K562 (cell line): Measurements from ENCODE around the gene PLA2G15. TPM values are rescaled to one million over a fixed set of nuclear protein-coding genes. Genes with fewer than 3 reads are reported as not detected.
A peak's percentile ranks its signal among the peaks of the same experiment; 100 is the strongest.

Experiments used
- ATAC-seq: fragments of 200-7000 bp; cut with Tn5 transposase; 3 replicates; pipeline ENCODE4 v1.9.1; 2020; ENCODE audit warnings: moderate library complexity
- BruUV-seq: library from RNA; stranded (reverse); fragments of 400-500 nt; replicated peaks from 2 replicates; lab custom pipeline; 2021; lab: Mats Ljungman, UMichigan
- CTCF ChIA-PET: fragments of 300-600 bp; formaldehyde crosslinking; extraction: SDS; loops from one replicate; lab custom pipeline; 2021; ENCODE audit warnings: low intra/inter-chr PET ratio; lab: Yijun Ruan, JAX
- POLR2A ChIA-PET: fragments of 300-600, 350-650 bp; sonication (Branson Sonifier 250); formaldehyde crosslinking; extraction: SDS; loops from one replicate; lab custom pipeline; 2021; ENCODE audit warnings: antibody characterized with exemption, inconsistent platforms; lab: Yijun Ruan, JAX
- DNase-seq, 4 experiments: peaks; one replicate each; pipeline versions ENCODE4 v3.0.0 to v3.0.0-alpha.2; 2011 to 2018; ENCODE audit warnings: low spot score in 3 of 4, mixed read lengths in 3 of 4; ENCODE audit errors: extremely low read depth in 1 of 4
- FAIRE-seq: peaks from 2 replicates; lab custom pipeline; 2011; peaks lifted over from hg19 to GRCh38; lab: Jason Lieb, UNC
- H2AFZ ChIP-seq: 2 replicates; pipeline ENCODE4 v1.6.0; 2011; ENCODE audit warnings: low read depth, low read length, control low read depth, inconsistent platforms
- H3K27ac ChIP-seq: fragments of 200-600 bp; 3 replicates; pipeline ENCODE4 v1.8.0; 2011; ENCODE audit warnings: low read depth, mild to moderate bottlenecking, control low read depth, inconsistent platforms, low read length, moderate library complexity, mixed read lengths; ENCODE audit errors: extremely low read depth
- H3K27me3 ChIP-seq, 2 experiments: fragments of 300-600 bp in 1 of 2; 2 replicates in 1 of 2; 3 replicates in 1 of 2; pipeline versions ENCODE4 v1.6.0 to v1.8.0; 2011; ENCODE audit warnings: inconsistent platforms in 2 of 2, low read length in 2 of 2, mild to moderate bottlenecking in 1 of 2, mixed read lengths in 1 of 2, moderate library complexity in 1 of 2; ENCODE audit not compliant: control insufficient read depth in 2 of 2, insufficient read depth in 2 of 2
- H3K36me3 ChIP-seq: fragments of 300-600 bp; 3 replicates; pipeline ENCODE4 v1.8.0; 2011; ENCODE audit warnings: mild to moderate bottlenecking, low read length, inconsistent platforms; ENCODE audit not compliant: control insufficient read depth, insufficient read depth
- H3K4me1 ChIP-seq, 2 experiments: fragments of 200-600 bp in 1 of 2; replicated peaks in 1 of 2; 2 replicates in 1 of 2; 3 replicates in 1 of 2; pipeline versions ENCODE4 v1.5.1 to v1.8.0; 2011; ENCODE audit warnings: inconsistent platforms in 2 of 2, low read length in 2 of 2, mild to moderate bottlenecking in 1 of 2, mixed read lengths in 1 of 2, moderate library complexity in 1 of 2; ENCODE audit not compliant: control insufficient read depth in 2 of 2, insufficient read depth in 2 of 2
- H3K4me2 ChIP-seq: 2 replicates; pipeline ENCODE4 v1.6.1; 2011; ENCODE audit warnings: low read length, control low read depth, inconsistent platforms, mixed read lengths; ENCODE audit not compliant: insufficient read depth
- H3K4me3 ChIP-seq: fragments of 200-600 bp; sonication (generic), shearing (Covaris generic); 2 replicates; pipeline ENCODE4 v1.5.1; 2016; ENCODE audit warnings: control low read depth, inconsistent platforms
- H3K79me2 ChIP-seq: fragments of 200-600 bp; 3 replicates; pipeline ENCODE4 v1.8.0; 2011; ENCODE audit warnings: low read length, inconsistent platforms; ENCODE audit not compliant: control insufficient read depth, insufficient read depth
- H3K9ac ChIP-seq, 2 experiments: 2 replicates each; pipeline versions ENCODE4 v1.6.0 to v1.6.1; 2011; ENCODE audit warnings: low read depth in 2 of 2, low read length in 2 of 2, control low read depth in 1 of 2, inconsistent platforms in 1 of 2, mild to moderate bottlenecking in 1 of 2, mixed read lengths in 1 of 2; ENCODE audit not compliant: insufficient read depth in 1 of 2
- H3K9me1 ChIP-seq: one replicate; pipeline ENCODE4 v1.6.0; 2011; ENCODE audit warnings: inconsistent platforms, mild to moderate bottlenecking, low read length, moderate library complexity; ENCODE audit not compliant: control insufficient read depth, insufficient read depth
- H3K9me3 ChIP-seq: replicated peaks from 2 replicates; pipeline ENCODE4 v1.5.1; 2011; ENCODE audit warnings: low read depth, low read length, inconsistent platforms; ENCODE audit not compliant: control insufficient read depth, insufficient read depth
- H4K20me1 ChIP-seq: replicated peaks from 2 replicates; pipeline ENCODE4 v1.6.1; 2011; ENCODE audit warnings: low read length, inconsistent platforms, mixed read lengths; ENCODE audit not compliant: control insufficient read depth, insufficient read depth
- CREBBP ChIP-seq: IDR thresholded peaks from one replicate; pipeline ENCODE4 v1.6.1; 2012; ENCODE audit warnings: low read depth, mild to moderate bottlenecking, control low read depth, inconsistent platforms, low read length
- NCOA1 ChIP-seq: fragments of 450-650 bp; IDR thresholded peaks from 2 replicates; pipeline ENCODE4 v1.6.1; 2016; ENCODE audit warnings: low read depth
- POLR2AphosphoS5 ChIP-seq: IDR thresholded peaks from 2 replicates; pipeline ENCODE4 v1.6.1; 2011; ENCODE audit warnings: mild to moderate bottlenecking, low read depth, low read length, moderate library complexity; ENCODE audit not compliant: control insufficient read depth, insufficient read depth
- ZNF146 ChIP-seq: IDR thresholded peaks from one replicate; pipeline ENCODE4 v1.6.1; 2018; ENCODE audit warnings: missing compliant biosample characterization; ENCODE audit not compliant: unreplicated experiment
- ZNF354B ChIP-seq: fragments of 250-450 bp; sonication (Bioruptor Pico); IDR thresholded peaks from 2 replicates; pipeline ENCODE4 v1.4.0; 2020
- ZNF398 ChIP-seq: fragments of 250-450 bp; sonication (Bioruptor Pico); IDR thresholded peaks from 2 replicates; pipeline ENCODE4 v1.8.0; 2021; ENCODE audit warnings: moderate library complexity, mild to moderate bottlenecking, inconsistent platforms
- ZNF592 ChIP-seq: fragments of 450-650 bp; IDR thresholded peaks from 2 replicates; pipeline ENCODE4 v1.6.1; 2017; ENCODE audit warnings: antibody characterized with exemption, mild to moderate bottlenecking
- ZSCAN29 ChIP-seq: fragments of 450-650 bp; IDR thresholded peaks from 2 replicates; pipeline ENCODE4 v1.6.1; 2017
- WGBS: fragments of 100-300 bp; shearing (Covaris generic); methylation state at CpG from one replicate; pipeline ENCODE4 v1.1.6; 2016; ENCODE audit warnings: low coverage, mixed read lengths; ENCODE audit not compliant: insufficient coverage; ENCODE audit errors: missing lambda C conversion rate; 5-methylcytosine and 5-hydroxymethylcytosine counted together
- in situ Hi-C: fragments of 300-500 bp; cut with MboI; formaldehyde crosslinking; loops from 4 replicates; pipeline ENCODE4 v1.15.0; 2018; ENCODE audit warnings: inconsistent platforms, mixed read lengths
- intact Hi-C: fragments of 100-400 bp; cut with micrococcal nuclease; formaldehyde crosslinking; loops from 2 replicates; pipeline ENCODE4 v1.14.2; 2022
- polyA plus RNA-seq, 8 experiments: library from polyadenylated mRNA; depleted of rRNA in 4 of 8; stranded (reverse) in 5 of 8; unstranded in 3 of 8; fragments of >200 nt; fragmentation: Nextera tagmentation in 2 of 8; fragmentation: Illumina TruSeq in 1 of 8; extraction: Ambion mirVana in 2 of 8; extraction: Trizol in 1 of 8; gene quantifications; 2 replicates each; pipeline versions ENCODE4 v1.2.1 to v1.2.3, GENCODE V29; 2011 to 2014; ENCODE audit warnings: inconsistent platforms in 1 of 8, missing spikeins in 1 of 8
- total RNA-seq, 7 experiments: library from RNA; depleted of rRNA in 6 of 7; stranded (reverse); fragments of >200 nt in 6 of 7; fragmentation: Illumina TruSeq in 2 of 7; extraction: Trizol in 2 of 7; gene quantifications; 2 replicates each; pipeline versions ENCODE4 v1.2.1 to v1.2.3, GENCODE V29; 2011 to 2021; ENCODE audit warnings: low replicate concordance in 1 of 7
- TF ChIP-seq, protein P1 (sequence below): fragments of 450-650 bp; conservative IDR thresholded peaks from 2 replicates; pipeline ENCODE4 v1.6.1; 2016; ENCODE audit warnings: missing genetic modification characterization, low read depth, mild to moderate bottlenecking, missing compliant biosample characterization, moderate library complexity

PLA2G15 gene
- total and polyA plus RNA-seq, 9 of the 15 experiments (the other 6 are each of a cell fraction or from before 2014, with no cell fraction given), result 0.42 to 8.6 (median 4.8) TPM

DNA sequence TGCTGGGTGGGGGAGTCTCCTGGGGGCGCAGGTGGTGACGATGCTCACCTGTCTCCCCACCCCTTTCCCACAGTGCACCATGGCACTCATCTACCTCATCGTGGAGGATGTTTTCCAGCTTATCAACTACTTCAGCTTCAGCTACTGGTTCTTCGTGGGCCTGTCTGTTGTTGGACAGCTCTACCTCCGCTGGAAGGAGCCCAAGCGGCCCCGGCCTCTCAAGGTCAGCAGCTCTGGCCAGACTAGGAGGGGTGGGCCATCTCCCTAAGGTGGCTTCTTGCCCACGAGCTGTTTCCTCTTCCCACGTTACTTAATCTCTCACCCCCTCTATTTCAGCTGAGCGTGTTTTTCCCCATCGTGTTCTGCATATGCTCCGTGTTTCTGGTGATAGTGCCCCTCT is 51.1 kb downstream of the PLA2G15 start:
- TF ChIP-seq NCOA1 (no peak), POLR2AphosphoS5 (0 out of 2 replicates have a peak, but pooled peaks have one; percentile 13), ZSCAN29 (no peak), ZNF354B (CRISPR knock-in tag) (no peak)
- TF ChIP-seq, protein P1, sequence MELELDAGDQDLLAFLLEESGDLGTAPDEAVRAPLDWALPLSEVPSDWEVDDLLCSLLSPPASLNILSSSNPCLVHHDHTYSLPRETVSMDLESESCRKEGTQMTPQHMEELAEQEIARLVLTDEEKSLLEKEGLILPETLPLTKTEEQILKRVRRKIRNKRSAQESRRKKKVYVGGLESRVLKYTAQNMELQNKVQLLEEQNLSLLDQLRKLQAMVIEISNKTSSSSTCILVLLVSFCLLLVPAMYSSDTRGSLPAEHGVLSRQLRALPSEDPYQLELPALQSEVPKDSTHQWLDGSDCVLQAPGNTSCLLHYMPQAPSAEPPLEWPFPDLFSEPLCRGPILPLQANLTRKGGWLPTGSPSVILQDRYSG (tag), result no peak
- intact Hi-C loops (no loop called here), in situ Hi-C loops (no loop called here)
- FAIRE-seq (no peak), DNase-seq (no peak), ATAC-seq (no peak)
- H3K79me2 ChIP-seq, result no peaks in the 10 kb centered on the region
- H3K9me1 ChIP-seq, result no peaks in the 10 kb centered on the region
- H3K27ac ChIP-seq, result no peak overlapping the region
- no peak overlapping the region for H3K4me2 ChIP-seq
- ChIA-PET POLR2A (interaction anchor here (0.5 to 3.0 kb wide), 4 partner anchors 8 to 15 kb away, joined by 3 to 17 read pairs (median 3); partner anchors contain the start of genes PRMT7 and SLC7A6OS), CTCF (no interaction called here)
- H3K4me3 ChIP-seq, result no peak overlapping the region
- H3K9ac ChIP-seq, result no peak overlapping the region
- BruUV-seq, result no TSS peak
- H3K27me3 ChIP-seq, result no peaks in the 10 kb centered on the region
- no peak overlapping the region for H2AFZ ChIP-seq
- no peaks in the 10 kb centered on the region for H3K9me3 ChIP-seq
- peaks cover 96% of the 10 kb centered on the region for H3K36me3 ChIP-seq
- no peaks in the 10 kb centered on the region for H4K20me1 ChIP-seq
- H3K4me1 ChIP-seq, result no peaks in the 10 kb centered on the region
- 95% methylated on average over 12 of the region's 12 CpGs for WGBS

DNA sequence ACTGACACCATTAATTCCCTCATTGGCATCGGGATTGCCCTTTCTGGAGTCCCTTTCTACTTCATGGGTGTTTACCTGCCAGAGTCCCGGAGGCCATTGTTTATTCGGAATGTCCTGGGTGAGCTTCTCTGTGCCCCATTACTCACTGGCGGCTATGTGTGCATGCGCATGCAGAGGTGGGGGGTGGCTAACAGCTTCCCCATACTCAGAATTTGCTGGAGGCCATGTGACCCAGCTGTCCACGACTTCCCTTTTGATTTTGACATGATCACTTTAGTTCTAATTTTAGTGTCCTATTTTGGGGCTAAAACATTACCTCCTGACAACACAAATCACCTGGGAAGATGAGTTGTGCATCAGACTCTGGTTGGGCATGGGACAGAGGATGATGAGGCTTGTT is 51.5 kb downstream of the PLA2G15 start:
- ChIA-PET POLR2A (interaction anchor here (0.6 to 3.0 kb wide), 4 partner anchors 9 to 269 kb away, joined by 3 to 17 read pairs (median 3); partner anchors contain the start of genes PRMT7 and SLC7A6OS), CTCF (no interaction called here)
- DNase-seq, result no peak
- TF ChIP-seq ZNF398 (CRISPR knock-in tag), result no peak
- no peak for TF ChIP-seq ZNF146 (CRISPR knock-in tag)
- no peak for TF ChIP-seq CREBBP
- TF ChIP-seq ZNF592, result no peak

More for the DNA sequence above, 51.5 kb downstream of the PLA2G15 start:
- Histone ChIP-seq H3K4me2 (no peak overlapping the region), H3K4me3 (no peak overlapping the region), H3K9me1 (no peaks in the 10 kb centered on the region), H3K27ac (no peak overlapping the region), H3K36me3 (peaks cover 96% of the 10 kb centered on the region), H3K79me2 (no peaks in the 10 kb centered on the region), H3K27me3 (no peaks in the 10 kb centered on the region), H2AFZ (no peak overlapping the region), H3K9me3 (no peaks in the 10 kb centered on the region), H3K4me1 (no peaks in the 10 kb centered on the region), H4K20me1 (no peaks in the 10 kb centered on the region), H3K9ac (no peak overlapping the region)
- 92% methylated on average over 6 of the region's 6 CpGs for WGBS
- intact Hi-C loops (no loop called here), in situ Hi-C loops (no loop called here)
- ATAC-seq (no peak), FAIRE-seq (no peak)
- no TSS peak for BruUV-seq
